ENCODE measurements around the gene OR10A2. TPM values are rescaled to one million over a fixed set of nuclear protein-coding genes. Genes with fewer than 3 reads are reported as not detected.

Gene OR10A2, protein sequence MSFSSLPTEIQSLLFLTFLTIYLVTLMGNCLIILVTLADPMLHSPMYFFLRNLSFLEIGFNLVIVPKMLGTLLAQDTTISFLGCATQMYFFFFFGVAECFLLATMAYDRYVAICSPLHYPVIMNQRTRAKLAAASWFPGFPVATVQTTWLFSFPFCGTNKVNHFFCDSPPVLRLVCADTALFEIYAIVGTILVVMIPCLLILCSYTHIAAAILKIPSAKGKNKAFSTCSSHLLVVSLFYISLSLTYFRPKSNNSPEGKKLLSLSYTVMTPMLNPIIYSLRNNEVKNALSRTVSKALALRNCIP
- polyA plus RNA-seq (2011; rRNA removed) (not detected in 2 replicates), polyA minus RNA-seq (2011; rRNA and poly(A)+ RNA removed) (not detected in 2 replicates)

DNA sequence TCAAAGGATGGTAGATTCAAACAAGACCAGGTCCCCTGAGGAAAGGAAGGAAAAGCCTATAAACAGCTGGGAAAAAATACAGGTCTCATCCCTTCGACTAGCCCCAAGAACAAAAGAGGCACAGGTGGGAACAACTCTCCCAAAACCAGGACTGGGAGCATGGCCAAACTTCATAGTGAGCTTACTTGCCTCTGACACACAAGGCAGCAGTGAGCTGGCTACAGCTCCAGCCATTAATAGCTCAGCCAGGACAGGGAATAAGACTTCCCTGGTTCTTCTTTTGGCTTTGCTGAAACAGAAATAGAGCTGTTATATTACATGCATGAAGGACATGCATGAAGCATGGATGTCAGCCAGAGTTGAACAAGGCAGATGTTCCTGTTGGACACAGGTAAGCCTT lies at the start of gene OR10A2:
TSS of gene OR10A2 (plus strand) at position 97 of the 400 bp plus-strand sequence. CDS start 6,698 bp downstream, outside the sequence.
- ChIA-PET POLR2A (no interaction called here), CTCF (interaction anchor here (0.9 to 1.3 kb wide), 3 partner anchors 17 to 29 kb away, joined by 3 read pairs; no protein-coding TSS in a partner anchor)
- Histone ChIP-seq H3K36me3 (ENCODE audit: control insufficient read depth, insufficient read depth, low read length) (no peaks in the 10 kb centered on the region), H3K27me3 (ENCODE audit: control insufficient read depth, insufficient read depth, low read length) (no peaks in the 10 kb centered on the region), H3K4me3 (ENCODE audit: low read depth, low read length) (no peak within 1 kb of the TSS)
- no peak for DNase-seq (ENCODE audit: low read depth)
- TF ChIP-seq, protein P1, sequence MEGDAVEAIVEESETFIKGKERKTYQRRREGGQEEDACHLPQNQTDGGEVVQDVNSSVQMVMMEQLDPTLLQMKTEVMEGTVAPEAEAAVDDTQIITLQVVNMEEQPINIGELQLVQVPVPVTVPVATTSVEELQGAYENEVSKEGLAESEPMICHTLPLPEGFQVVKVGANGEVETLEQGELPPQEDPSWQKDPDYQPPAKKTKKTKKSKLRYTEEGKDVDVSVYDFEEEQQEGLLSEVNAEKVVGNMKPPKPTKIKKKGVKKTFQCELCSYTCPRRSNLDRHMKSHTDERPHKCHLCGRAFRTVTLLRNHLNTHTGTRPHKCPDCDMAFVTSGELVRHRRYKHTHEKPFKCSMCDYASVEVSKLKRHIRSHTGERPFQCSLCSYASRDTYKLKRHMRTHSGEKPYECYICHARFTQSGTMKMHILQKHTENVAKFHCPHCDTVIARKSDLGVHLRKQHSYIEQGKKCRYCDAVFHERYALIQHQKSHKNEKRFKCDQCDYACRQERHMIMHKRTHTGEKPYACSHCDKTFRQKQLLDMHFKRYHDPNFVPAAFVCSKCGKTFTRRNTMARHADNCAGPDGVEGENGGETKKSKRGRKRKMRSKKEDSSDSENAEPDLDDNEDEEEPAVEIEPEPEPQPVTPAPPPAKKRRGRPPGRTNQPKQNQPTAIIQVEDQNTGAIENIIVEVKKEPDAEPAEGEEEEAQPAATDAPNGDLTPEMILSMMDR (IDR thresholded peaks at IDR 0.05; ENCODE audit: insufficient read depth, low read depth, low read length), result no peak

DNA sequence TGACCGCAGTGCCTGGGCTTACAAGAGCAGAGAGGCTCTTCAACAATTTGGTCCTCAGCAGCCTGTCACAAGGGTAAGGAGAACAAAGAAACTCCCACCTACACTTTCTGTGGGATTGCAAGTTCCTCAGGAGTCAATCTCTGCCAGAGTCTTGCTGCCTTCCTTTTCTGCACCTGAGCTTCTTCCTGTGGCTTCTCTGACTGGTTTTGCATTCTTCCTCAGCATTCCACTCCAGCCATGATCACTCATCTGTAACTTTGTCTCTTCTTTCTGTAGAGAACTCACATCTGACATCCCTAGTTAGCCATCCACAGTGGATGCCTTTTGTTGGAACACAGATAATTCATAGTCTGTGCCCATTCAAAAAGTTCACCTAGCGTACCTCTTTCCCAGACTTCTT lies 49.2 kb upstream of the OR10A2 start:
- TF ChIP-seq, protein P1 (IDR thresholded peaks at IDR 0.05; ENCODE audit: insufficient read depth, low read depth, low read length), result no peak
- no peak for DNase-seq (ENCODE audit: low read depth)
- ChIA-PET CTCF (interaction anchor here (0.8 to 2.0 kb wide), 5 partner anchors 29 to 330 kb away, joined by 3 to 6 read pairs (median 4); partner anchors contain the start of gene OR10A5), POLR2A (interaction anchor here (0.5 kb wide), 1 partner anchor 148 kb away, joined by 4 read pairs; no protein-coding TSS in a partner anchor)
- H3K4me3 ChIP-seq (ENCODE audit: low read depth, low read length), result no peak overlapping the region
- H3K36me3 ChIP-seq (ENCODE audit: control insufficient read depth, insufficient read depth, low read length), result no peaks in the 10 kb centered on the region
- H3K27me3 ChIP-seq (ENCODE audit: control insufficient read depth, insufficient read depth, low read length), result no peaks in the 10 kb centered on the region

DNA sequence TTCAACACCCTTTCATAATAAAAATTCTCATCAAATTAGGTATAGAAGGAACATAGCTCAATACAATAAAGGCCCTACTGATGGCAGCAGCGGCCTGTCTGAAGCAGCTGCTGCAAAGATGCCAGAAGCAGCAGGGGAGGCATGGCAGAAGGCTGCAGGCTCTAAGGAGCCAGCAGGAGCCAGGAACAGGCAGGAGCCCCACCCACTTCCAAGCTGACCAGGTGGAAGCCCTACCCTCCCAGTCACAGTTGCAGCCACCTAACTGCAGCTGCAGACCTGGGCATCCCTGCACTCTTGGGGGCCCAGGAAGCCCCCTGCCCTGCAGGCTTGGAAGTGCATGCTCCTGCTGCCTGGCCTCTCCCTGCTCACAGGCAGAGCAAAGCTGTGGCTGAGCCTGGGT lies 45.2 kb upstream of the OR10A2 start:
- no peak for DNase-seq (ENCODE audit: low read depth)
- Histone ChIP-seq H3K4me3 (ENCODE audit: low read depth, low read length) (no peak overlapping the region), H3K36me3 (ENCODE audit: control insufficient read depth, insufficient read depth, low read length) (no peaks in the 10 kb centered on the region), H3K27me3 (ENCODE audit: control insufficient read depth, insufficient read depth, low read length) (no peaks in the 10 kb centered on the region)
- POLR2A ChIA-PET, result no interaction called here
- CTCF ChIA-PET, result interaction anchor here (1.1 to 1.7 kb wide), 2 partner anchors 60 to 462 kb away, joined by 4 read pairs; no protein-coding TSS in a partner anchor
- TF ChIP-seq, protein P1 (IDR thresholded peaks at IDR 0.05; ENCODE audit: insufficient read depth, low read depth, low read length), result 0 out of 2 replicates have a peak, but pooled peaks have one; percentile 4

DNA sequence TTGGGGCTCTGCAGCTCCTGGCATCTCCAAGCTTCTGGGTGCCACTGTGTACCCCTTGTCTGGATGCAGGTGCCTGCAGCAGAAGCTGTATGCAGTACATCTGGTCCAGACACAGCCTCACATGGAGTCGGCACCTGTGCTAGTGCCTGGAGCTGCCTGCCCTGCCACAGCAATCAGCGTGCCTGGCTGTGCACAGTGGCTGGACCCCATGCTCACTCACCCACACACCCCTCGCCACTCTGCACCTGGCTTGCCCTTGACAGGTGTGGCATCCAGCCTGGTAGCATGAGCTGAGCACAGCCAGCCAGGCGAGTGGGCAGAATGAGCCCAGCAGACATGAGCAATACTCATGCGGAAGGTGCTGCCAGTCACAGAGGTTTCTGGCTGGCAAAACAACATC lies 43.9 kb upstream of the OR10A2 start:
- H3K4me3 ChIP-seq (ENCODE audit: low read depth, low read length), result no peak overlapping the region
- H3K36me3 ChIP-seq (ENCODE audit: control insufficient read depth, insufficient read depth, low read length), result no peaks in the 10 kb centered on the region
- DNase-seq (ENCODE audit: low read depth), result no peak
- CTCF ChIA-PET, result no interaction called here
- no peaks in the 10 kb centered on the region for H3K27me3 ChIP-seq (ENCODE audit: control insufficient read depth, insufficient read depth, low read length)
- TF ChIP-seq, protein P1 (IDR thresholded peaks at IDR 0.05; ENCODE audit: insufficient read depth, low read depth, low read length), result no peak
- POLR2A ChIA-PET, result no interaction called here

DNA sequence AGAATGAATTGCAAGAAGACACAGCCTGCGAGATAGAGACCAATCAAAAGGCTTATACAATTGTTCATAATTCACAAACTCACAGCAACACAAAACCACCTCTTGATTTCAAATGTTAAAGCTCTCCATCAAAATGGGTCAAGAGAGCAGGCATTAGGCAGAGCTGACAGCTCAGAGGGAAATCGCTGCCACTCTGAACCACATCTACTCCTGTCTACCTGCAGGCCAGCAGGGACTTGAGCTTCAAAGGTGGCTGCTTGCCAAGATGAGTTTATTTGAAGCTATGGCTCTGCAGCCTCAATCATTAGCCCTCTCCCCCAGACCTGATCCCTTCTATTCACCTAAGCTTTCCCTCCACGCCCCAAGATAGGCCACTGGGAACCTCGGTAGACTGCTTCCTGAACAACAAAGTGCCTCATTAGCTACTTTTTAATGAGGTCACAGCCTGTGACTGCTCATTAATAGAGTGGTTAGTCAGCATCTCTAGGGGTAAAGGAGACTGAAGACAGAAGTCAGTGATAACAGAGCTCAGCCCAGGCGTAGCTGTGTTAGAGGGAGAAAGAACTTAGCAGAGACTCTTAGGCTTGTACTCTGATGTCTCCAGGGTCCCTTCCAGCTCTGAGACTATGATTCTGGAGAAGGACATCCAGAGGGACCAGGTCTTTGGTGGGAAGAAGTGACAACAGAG lies 38.6 kb upstream of the OR10A2 start:
- no peaks in the 10 kb centered on the region for H3K36me3 ChIP-seq (ENCODE audit: control insufficient read depth, insufficient read depth, low read length)
- ChIA-PET POLR2A (no interaction called here), CTCF (interaction anchor here (0.8 to 2.5 kb wide), 3 partner anchors 12 to 455 kb away, joined by 3 to 17 read pairs (median 3); no protein-coding TSS in a partner anchor)
- no peaks in the 10 kb centered on the region for H3K27me3 ChIP-seq (ENCODE audit: control insufficient read depth, insufficient read depth, low read length)
- DNase-seq (ENCODE audit: low read depth), result no peak
- H3K4me3 ChIP-seq (ENCODE audit: low read depth, low read length), result no peak overlapping the region
- TF ChIP-seq, protein P1 (IDR thresholded peaks at IDR 0.05; ENCODE audit: insufficient read depth, low read depth, low read length), result no peak
